HepG2 (cell line): ENCODE measurements around the gene PYY. TPM values are rescaled to one million over a fixed set of nuclear protein-coding genes. Genes with fewer than 3 reads are reported as not detected.

Source experiments
- ATRX ChIP-seq: sonication (generic); formaldehyde crosslinking; IDR thresholded peaks from 2 replicates; pipeline ENCODE4 v1.4.0; 2020; ENCODE audit warnings: missing genetic modification reagents, borderline replicate concordance
- CREB1 ChIP-seq, 2 experiments: fragments of 450-650 bp in 1 of 2; IDR thresholded peaks; 2 replicates each; pipeline ENCODE4 v1.6.1; 2016 to 2017; ENCODE audit warnings: control low read depth in 1 of 2, mild to moderate bottlenecking in 1 of 2, missing compliant biosample characterization in 1 of 2, missing genetic modification characterization in 1 of 2
- FOSL1 ChIP-seq: sonication (generic); formaldehyde crosslinking; IDR thresholded peaks from 2 replicates; pipeline ENCODE4 v1.9.0; 2021; ENCODE audit warnings: missing genetic modification reagents, borderline replicate concordance
- HNF4A ChIP-seq: sonication (generic); formaldehyde crosslinking; IDR thresholded peaks from 2 replicates; pipeline ENCODE4 v1.4.0; 2020; ENCODE audit warnings: missing genetic modification reagents
- LCORL ChIP-seq, 2 experiments: fragments of 450-650 bp in 1 of 2; sonication (generic) in 1 of 2; formaldehyde crosslinking in 1 of 2; IDR thresholded peaks; 2 replicates each; pipeline versions ENCODE4 v1.5.0 to v1.6.1; 2017 to 2020; ENCODE audit warnings: antibody characterized with exemption in 1 of 2, missing genetic modification reagents in 1 of 2
- NR3C1 ChIP-seq: sonication (generic); formaldehyde crosslinking; IDR thresholded peaks from 2 replicates; pipeline ENCODE4 v1.4.0; 2020; ENCODE audit warnings: missing genetic modification reagents
- RAD51 ChIP-seq: fragments of 450-650 bp; IDR thresholded peaks from 2 replicates; pipeline ENCODE4 v1.6.1; 2016; ENCODE audit warnings: borderline replicate concordance
- REPIN1 ChIP-seq: sonication (generic); formaldehyde crosslinking; IDR thresholded peaks from 2 replicates; pipeline ENCODE4 v1.8.0; 2022; ENCODE audit warnings: missing genetic modification reagents, low read depth, mild to moderate bottlenecking, borderline replicate concordance
- SALL2 ChIP-seq: sonication (generic); formaldehyde crosslinking; IDR thresholded peaks from 2 replicates; pipeline ENCODE4 v1.8.1; 2023; ENCODE audit warnings: mild to moderate bottlenecking, missing genetic modification reagents, inconsistent platforms
- SKIL ChIP-seq: sonication (generic); formaldehyde crosslinking; IDR thresholded peaks from 2 replicates; pipeline ENCODE4 v1.8.0; 2022; ENCODE audit warnings: missing genetic modification reagents, mild to moderate bottlenecking, moderate library complexity, borderline replicate concordance
- TCF7 ChIP-seq: sonication (generic); IDR thresholded peaks from 2 replicates; pipeline ENCODE4 v1.6.1; 2016; ENCODE audit warnings: antibody characterized with exemption, low read depth
- THYN1 ChIP-seq: sonication (generic); formaldehyde crosslinking; IDR thresholded peaks from 2 replicates; pipeline ENCODE4 v1.8.1; 2023; ENCODE audit warnings: low read depth, mild to moderate bottlenecking, moderate library complexity, missing genetic modification reagents, borderline replicate concordance
- ZBTB46 ChIP-seq: sonication (generic); formaldehyde crosslinking; IDR thresholded peaks from 2 replicates; pipeline ENCODE4 v1.4.0; 2020; ENCODE audit warnings: mild to moderate bottlenecking, missing genetic modification reagents, borderline replicate concordance
- ZMYM3 ChIP-seq: sonication (generic); formaldehyde crosslinking; IDR thresholded peaks from 2 replicates; pipeline ENCODE4 v1.5.1; 2020; ENCODE audit warnings: mild to moderate bottlenecking, missing genetic modification reagents
- ZNF260 ChIP-seq: sonication (generic); formaldehyde crosslinking; IDR thresholded peaks from 2 replicates; pipeline ENCODE4 v1.4.0; 2020; ENCODE audit warnings: missing genetic modification reagents, low read depth, mild to moderate bottlenecking, borderline replicate concordance
- ZNF33B ChIP-seq: sonication (generic); formaldehyde crosslinking; IDR thresholded peaks from 2 replicates; pipeline ENCODE4 v1.5.1; 2020; ENCODE audit warnings: mild to moderate bottlenecking, missing genetic modification reagents
- ZNF652 ChIP-seq: IDR thresholded peaks from 2 replicates; pipeline ENCODE4 v1.6.1; 2016; ENCODE audit warnings: low read depth, borderline replicate concordance
- ZNF660 ChIP-seq: sonication (generic); formaldehyde crosslinking; IDR thresholded peaks from 2 replicates; pipeline ENCODE4 v1.5.1; 2020; ENCODE audit warnings: mild to moderate bottlenecking, low read depth, missing genetic modification reagents, borderline replicate concordance
- ZNF749 ChIP-seq: sonication (generic); formaldehyde crosslinking; IDR thresholded peaks from 2 replicates; pipeline ENCODE4 v1.8.0; 2022; ENCODE audit warnings: mild to moderate bottlenecking, missing genetic modification reagents, moderate library complexity, borderline replicate concordance
- ZNF891 ChIP-seq: sonication (generic); formaldehyde crosslinking; IDR thresholded peaks from 2 replicates; pipeline ENCODE4 v1.5.0; 2020; ENCODE audit warnings: mild to moderate bottlenecking, missing genetic modification reagents
- ZSCAN25 ChIP-seq: sonication (generic); formaldehyde crosslinking; IDR thresholded peaks from 2 replicates; pipeline ENCODE4 v1.8.0; 2022; ENCODE audit warnings: mild to moderate bottlenecking, missing genetic modification reagents
- polyA plus RNA-seq, 8 experiments: library from polyadenylated mRNA; depleted of rRNA in 3 of 8; stranded (reverse) in 7 of 8; unstranded in 1 of 8; fragments of >200 nt; fragmentation: Illumina TruSeq in 4 of 8; extraction: Trizol in 4 of 8; gene quantifications; 2 replicates each; pipeline versions ENCODE4 v1.2.1 to v1.2.3, GENCODE V29; 2011 to 2016; ENCODE audit warnings: low read depth in 4 of 8, missing spikeins in 1 of 8, mixed read lengths in 1 of 8; ENCODE audit not compliant: insufficient read depth in 1 of 8
- total RNA-seq, 5 experiments: library from RNA; depleted of rRNA; stranded (reverse); fragments of >200 nt; fragmentation: Illumina TruSeq; extraction: Trizol; gene quantifications; 2 replicates each; pipeline ENCODE4 v1.2.3, GENCODE V29; 2016; ENCODE audit warnings: low read depth in 1 of 5
- TF ChIP-seq, protein P1 (sequence below): sonication (generic); formaldehyde crosslinking; conservative IDR thresholded peaks from 2 replicates; pipeline ENCODE4 v1.8.0; 2022; ENCODE audit warnings: mild to moderate bottlenecking, moderate library complexity, missing genetic modification reagents
- TF ChIP-seq, protein P2 (sequence below): IDR thresholded peaks from 2 replicates; pipeline ENCODE4 v1.6.1; 2016; ENCODE audit warnings: low read depth

The PYY gene
- total and polyA plus RNA-seq, 2 of the 13 experiments (the other 11 are each of a cell fraction or from before 2014, with no cell fraction given): 0.25 TPM; not detected in 1

GRCh38 chr17:43970366-43970765 is 16.6 kb upstream of the PYY start (continued):
- TF ChIP-seq THYN1 (0 out of 2 replicates have a peak, but pooled peaks have one; percentile 48), NR3C1 (CRISPR knock-in tag) (no peak), SKIL (CRISPR knock-in tag) (no peak), TCF7 (no peak), ZNF652 (no peak), SALL2 (CRISPR knock-in tag) (no peak), HNF4A (CRISPR knock-in tag) (peak; percentile 79), ZNF749 (CRISPR knock-in tag) (no peak), ZSCAN25 (CRISPR knock-in tag) (no peak), REPIN1 (CRISPR knock-in tag) (peak; percentile 42; the same call in 1 of the 2 replicates), ZMYM3 (CRISPR knock-in tag) (no peak), LCORL (IDR thresholded peaks at IDR 0.05) (0 out of 2 replicates have a peak, but pooled peaks have one; percentile 43), LCORL (CRISPR knock-in tag; IDR thresholded peaks at IDR 0.05) (0 out of 2 replicates have a peak, but pooled peaks have one; percentile 41), ZNF33B (CRISPR knock-in tag) (no peak), RAD51 (no peak), ZNF891 (CRISPR knock-in tag) (no peak), ZNF660 (no peak), ZBTB46 (no peak), FOSL1 (CRISPR knock-in tag) (no peak), ZNF260 (CRISPR knock-in tag) (no peak), ATRX (CRISPR knock-in tag) (no peak), CREB1 (IDR thresholded peaks at IDR 0.05) (no peak), CREB1 (CRISPR knock-in tag; IDR thresholded peaks at IDR 0.05) (no peak)
- TF ChIP-seq, protein P1, sequence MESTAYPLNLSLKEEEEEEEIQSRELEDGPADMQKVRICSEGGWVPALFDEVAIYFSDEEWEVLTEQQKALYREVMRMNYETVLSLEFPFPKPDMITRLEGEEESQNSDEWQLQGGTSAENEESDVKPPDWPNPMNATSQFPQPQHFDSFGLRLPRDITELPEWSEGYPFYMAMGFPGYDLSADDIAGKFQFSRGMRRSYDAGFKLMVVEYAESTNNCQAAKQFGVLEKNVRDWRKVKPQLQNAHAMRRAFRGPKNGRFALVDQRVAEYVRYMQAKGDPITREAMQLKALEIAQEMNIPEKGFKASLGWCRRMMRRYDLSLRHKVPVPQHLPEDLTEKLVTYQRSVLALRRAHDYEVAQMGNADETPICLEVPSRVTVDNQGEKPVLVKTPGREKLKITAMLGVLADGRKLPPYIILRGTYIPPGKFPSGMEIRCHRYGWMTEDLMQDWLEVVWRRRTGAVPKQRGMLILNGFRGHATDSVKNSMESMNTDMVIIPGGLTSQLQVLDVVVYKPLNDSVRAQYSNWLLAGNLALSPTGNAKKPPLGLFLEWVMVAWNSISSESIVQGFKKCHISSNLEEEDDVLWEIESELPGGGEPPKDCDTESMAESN (CRISPR knock-in tag): no peak
- TF ChIP-seq, protein P2, sequence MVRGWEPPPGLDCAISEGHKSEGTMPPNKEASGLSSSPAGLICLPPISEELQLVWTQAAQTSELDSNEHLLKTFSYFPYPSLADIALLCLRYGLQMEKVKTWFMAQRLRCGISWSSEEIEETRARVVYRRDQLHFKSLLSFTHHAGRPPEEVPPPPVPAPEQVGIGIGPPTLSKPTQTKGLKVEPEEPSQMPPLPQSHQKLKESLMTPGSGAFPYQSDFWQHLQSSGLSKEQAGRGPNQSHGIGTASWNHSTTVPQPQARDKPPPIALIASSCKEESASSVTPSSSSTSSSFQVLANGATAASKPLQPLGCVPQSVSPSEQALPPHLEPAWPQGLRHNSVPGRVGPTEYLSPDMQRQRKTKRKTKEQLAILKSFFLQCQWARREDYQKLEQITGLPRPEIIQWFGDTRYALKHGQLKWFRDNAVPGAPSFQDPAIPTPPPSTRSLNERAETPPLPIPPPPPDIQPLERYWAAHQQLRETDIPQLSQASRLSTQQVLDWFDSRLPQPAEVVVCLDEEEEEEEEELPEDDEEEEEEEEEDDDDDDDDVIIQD (CRISPR knock-in tag): no peak
